Measurements from ENCODE around the gene KCTD15.

The KCTD15 gene

DNA sequence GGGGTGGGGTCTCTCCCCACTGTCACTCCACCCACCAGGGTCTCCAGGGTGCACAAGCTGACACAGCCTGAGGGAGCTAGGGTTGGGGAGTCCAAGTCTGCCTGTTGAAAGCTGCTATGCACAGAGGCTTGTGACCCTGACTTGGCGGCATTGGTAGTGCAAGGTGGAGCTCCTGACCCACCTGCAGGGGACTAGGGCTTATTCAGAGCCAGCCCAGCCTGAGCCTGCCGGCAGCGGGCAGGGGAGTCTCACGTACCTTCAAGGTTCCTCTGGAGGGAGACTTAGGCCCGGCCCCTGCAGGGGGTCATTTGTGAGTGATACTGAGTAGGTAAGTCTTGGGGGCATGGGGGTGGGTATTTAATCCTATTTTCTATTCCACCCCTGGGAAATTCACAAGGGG is 4.7 kb downstream of the KCTD15 start:
- TF ChIP-seq, protein P1, sequence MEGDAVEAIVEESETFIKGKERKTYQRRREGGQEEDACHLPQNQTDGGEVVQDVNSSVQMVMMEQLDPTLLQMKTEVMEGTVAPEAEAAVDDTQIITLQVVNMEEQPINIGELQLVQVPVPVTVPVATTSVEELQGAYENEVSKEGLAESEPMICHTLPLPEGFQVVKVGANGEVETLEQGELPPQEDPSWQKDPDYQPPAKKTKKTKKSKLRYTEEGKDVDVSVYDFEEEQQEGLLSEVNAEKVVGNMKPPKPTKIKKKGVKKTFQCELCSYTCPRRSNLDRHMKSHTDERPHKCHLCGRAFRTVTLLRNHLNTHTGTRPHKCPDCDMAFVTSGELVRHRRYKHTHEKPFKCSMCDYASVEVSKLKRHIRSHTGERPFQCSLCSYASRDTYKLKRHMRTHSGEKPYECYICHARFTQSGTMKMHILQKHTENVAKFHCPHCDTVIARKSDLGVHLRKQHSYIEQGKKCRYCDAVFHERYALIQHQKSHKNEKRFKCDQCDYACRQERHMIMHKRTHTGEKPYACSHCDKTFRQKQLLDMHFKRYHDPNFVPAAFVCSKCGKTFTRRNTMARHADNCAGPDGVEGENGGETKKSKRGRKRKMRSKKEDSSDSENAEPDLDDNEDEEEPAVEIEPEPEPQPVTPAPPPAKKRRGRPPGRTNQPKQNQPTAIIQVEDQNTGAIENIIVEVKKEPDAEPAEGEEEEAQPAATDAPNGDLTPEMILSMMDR (conservative IDR thresholded peaks at IDR 0.05; ENCODE audit: control insufficient read depth, insufficient read depth, low read depth, low read length), result no peak
- DNase-seq (ENCODE audit: low read depth), result no peak
- H3K4me3 ChIP-seq (ENCODE audit: control insufficient read depth, low read depth, low read length), result no peak overlapping the region

DNA sequence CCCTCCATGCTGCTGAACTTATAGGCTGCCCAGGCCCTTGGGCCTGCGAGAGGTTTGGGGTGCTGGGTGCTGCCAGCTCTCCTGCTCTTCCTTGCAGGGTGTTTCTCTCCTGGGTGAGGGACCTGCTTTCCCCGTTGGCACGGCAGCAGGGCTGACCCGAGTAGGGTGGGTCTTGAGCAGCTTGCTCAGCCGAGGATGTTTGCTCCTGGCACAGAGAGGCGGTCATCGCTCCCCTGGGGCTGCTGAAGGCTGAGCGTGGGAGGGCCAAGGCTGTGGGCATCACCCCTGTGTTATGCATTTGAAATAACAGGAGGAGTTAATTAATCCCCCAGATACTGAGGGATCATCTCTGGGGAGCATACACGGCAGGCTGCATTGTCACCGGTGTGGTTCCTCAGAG is 5.3 kb downstream of the KCTD15 start:
- TF ChIP-seq, protein P1 (conservative IDR thresholded peaks at IDR 0.05; ENCODE audit: control insufficient read depth, insufficient read depth, low read depth, low read length), result no peak
- H3K4me3 ChIP-seq (ENCODE audit: control insufficient read depth, low read depth, low read length), result no peak overlapping the region
- no peak for DNase-seq (ENCODE audit: low read depth)

DNA sequence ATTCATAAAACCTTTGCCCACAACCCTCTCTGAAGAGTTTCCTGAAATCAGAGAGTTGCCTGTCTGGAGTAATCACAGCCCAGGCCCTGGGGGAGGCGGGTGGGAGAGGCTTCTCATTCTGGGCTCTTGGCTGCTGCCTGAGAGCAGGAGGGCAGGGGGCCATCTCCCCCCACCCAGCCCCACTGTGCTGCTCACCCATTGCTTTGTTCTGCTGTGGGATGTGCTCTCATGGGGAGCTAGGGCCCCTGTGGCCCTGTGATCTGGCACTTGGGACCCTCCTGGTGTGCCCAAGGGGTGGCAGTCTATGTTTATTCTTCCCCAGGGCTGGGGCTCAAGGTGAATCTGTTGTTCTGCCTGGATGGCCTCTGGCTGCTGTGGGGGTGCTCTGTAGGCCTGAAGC is 6.1 kb downstream of the KCTD15 start:
- DNase-seq (ENCODE audit: low read depth), result no peak
- no peak overlapping the region for H3K4me3 ChIP-seq (ENCODE audit: control insufficient read depth, low read depth, low read length)
- TF ChIP-seq, protein P1 (conservative IDR thresholded peaks at IDR 0.05; ENCODE audit: control insufficient read depth, insufficient read depth, low read depth, low read length), result no peak

DNA sequence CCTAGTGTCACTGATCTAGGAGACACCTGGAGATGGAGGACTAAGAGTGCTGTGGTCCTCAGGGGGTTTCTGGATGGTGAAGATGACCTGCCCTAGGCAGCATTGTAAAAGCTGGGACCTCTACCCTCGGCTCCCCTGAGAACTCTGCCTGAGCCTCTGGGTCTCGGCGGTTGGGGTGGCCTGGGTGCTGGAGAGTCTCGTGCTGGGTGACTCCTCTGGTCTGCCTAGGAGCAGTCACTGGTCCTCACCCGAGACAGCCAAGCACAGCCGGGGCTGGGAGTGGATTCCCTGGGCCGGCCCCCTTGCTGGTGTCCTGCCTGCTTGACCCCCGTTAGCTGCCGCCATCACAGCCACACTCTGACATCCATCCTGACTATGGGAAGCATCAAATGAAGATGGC is 6.7 kb downstream of the KCTD15 start:
- no peak for DNase-seq (ENCODE audit: low read depth)
- TF ChIP-seq, protein P1 (conservative IDR thresholded peaks at IDR 0.05; ENCODE audit: control insufficient read depth, insufficient read depth, low read depth, low read length), result no peak
- H3K4me3 ChIP-seq (ENCODE audit: control insufficient read depth, low read depth, low read length), result no peak overlapping the region

DNA sequence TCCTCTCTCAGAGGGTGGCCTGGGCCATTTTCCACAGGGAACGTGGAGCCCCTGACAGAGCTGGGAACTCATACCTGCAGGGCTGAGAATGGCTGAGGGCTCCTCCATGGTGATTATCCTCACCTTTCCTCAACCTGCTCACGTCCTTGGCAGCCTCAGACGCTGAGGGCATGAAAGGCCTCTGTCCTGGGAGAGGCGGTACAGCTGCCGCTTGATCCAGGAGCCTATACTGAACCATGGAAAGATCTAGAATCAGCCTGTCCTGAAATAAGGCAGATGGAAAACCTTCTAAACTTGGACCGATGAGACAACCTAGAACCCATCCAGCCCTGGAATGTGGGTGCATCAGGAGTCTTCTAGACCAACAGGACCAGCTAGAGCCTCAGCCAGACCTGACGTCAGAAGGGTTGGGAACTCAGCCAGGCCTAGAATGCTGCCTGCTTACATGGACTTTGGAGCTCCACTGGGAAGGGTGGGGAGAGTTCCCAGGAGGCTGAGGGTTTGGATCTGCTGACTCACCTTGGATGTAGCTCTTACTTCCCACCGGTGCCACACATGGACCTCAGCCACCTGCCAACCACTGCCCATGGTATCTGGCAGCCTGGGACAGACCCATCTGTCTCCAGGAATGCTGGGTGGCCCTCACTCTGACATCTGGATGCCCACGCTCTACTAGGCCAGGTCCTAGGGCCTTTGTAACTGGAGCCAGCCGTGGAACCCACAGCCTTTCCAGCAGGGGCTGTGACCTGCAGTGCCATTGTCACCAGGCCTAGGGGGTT is 7.5 kb downstream of the KCTD15 start:
- TF ChIP-seq, protein P1 (conservative IDR thresholded peaks at IDR 0.05; ENCODE audit: control insufficient read depth, insufficient read depth, low read depth, low read length), result no peak
- peak; percentile 82 for DNase-seq (ENCODE audit: low read depth)
- H3K4me3 ChIP-seq (ENCODE audit: control insufficient read depth, low read depth, low read length), result no peak overlapping the region

DNA sequence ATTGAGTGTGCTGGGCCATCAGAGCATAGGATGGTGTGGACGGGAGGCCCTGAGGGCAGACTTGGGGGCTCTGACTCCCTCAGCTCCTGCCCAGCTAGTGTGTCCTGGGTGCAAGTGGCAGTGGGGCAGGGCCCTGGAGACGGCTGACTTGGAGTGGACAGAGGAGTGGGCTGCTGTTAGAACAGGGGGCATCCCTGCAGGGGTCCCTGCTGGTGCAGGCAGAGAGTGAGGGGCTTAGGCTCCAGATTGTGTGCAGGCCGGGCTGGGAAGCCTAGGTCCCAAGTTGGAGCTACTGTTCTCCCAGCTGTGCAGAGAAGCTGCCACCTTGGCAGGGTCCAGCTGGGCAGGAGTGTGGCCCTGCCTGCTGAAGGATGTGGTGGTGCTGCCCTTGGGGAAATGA is 8.6 kb downstream of the KCTD15 start:
- no peak overlapping the region for H3K4me3 ChIP-seq (ENCODE audit: control insufficient read depth, low read depth, low read length)
- DNase-seq (ENCODE audit: low read depth), result no peak
- TF ChIP-seq, protein P1 (conservative IDR thresholded peaks at IDR 0.05; ENCODE audit: control insufficient read depth, insufficient read depth, low read depth, low read length), result no peak

Measured in fibroblast of mammary gland (primary cell).